ENCODE data around the gene FGFR3.

GRCh38 chr4:1749826-1750225 lies 43.3 kb upstream of the FGFR3 start:
- no peak for TF ChIP-seq BCLAF1 (IDR thresholded peaks at IDR 0.05)
- TF ChIP-seq CTCF (IDR thresholded peaks at IDR 0.05 in 2 of 3, conservative IDR thresholded peaks at IDR 0.05 in 1 of 3; ENCODE audit: control insufficient read depth in 2 of 3, extremely low read depth in 1 of 3, insufficient read depth in 1 of 3, low read depth in 3 of 3, low read length in 3 of 3), result no peak
- TF ChIP-seq FOS (IDR thresholded peaks at IDR 0.05; ENCODE audit: borderline replicate concordance, extremely low read depth, insufficient read length), result no peak
- no peak for TF ChIP-seq POLR2A (IDR thresholded peaks at IDR 0.05; ENCODE audit: low read depth, low read length)
- TF ChIP-seq NRF1 (conservative IDR thresholded peaks at IDR 0.05; ENCODE audit: low read depth, low read length), result no peak
- no peak for TF ChIP-seq TAF1 (IDR thresholded peaks at IDR 0.05; ENCODE audit: borderline replicate concordance, low read depth, low read length)
- TF ChIP-seq EZH2 (IDR thresholded peaks at IDR 0.05; ENCODE audit: borderline replicate concordance, control insufficient read depth, low read depth, low read length), result no peak
- no peak for TF ChIP-seq YY1 (IDR thresholded peaks at IDR 0.05; ENCODE audit: low read depth, low read length)
- no peak for TF ChIP-seq PAX8 (IDR thresholded peaks at IDR 0.05)
- TF ChIP-seq REST (IDR thresholded peaks at IDR 0.05; ENCODE audit: low read depth, low read length), result no peak
